OCI-LY7 (cell line): ENCODE data around the gene WDR83. TPM values are rescaled to one million over a fixed set of nuclear protein-coding genes. Genes with fewer than 3 reads are reported as not detected.

Source experiments
- BruUV-seq: library from RNA; stranded (reverse); fragments of 400-500 nt; replicated peaks from 2 replicates; lab custom pipeline; 2021; lab: Mats Ljungman, UMichigan
- CTCF ChIA-PET: fragments of 300-600 bp; sonication (Branson Sonifier 250); formaldehyde crosslinking; loops from one replicate; lab custom pipeline; 2022; ENCODE audit warnings: antibody characterized with exemption; ENCODE audit not compliant: unreplicated experiment; lab: Charles Lee
- POLR2A ChIA-PET: fragments of 300-600 bp; sonication (Branson Sonifier 250); formaldehyde crosslinking; loops from one replicate; lab custom pipeline; 2022; ENCODE audit warnings: antibody characterized with exemption; lab: Charles Lee
- DNase-seq: peaks from one replicate; pipeline ENCODE4 v3.0.0-alpha.2; 2015; ENCODE audit warnings: low spot score
- H2AFZ ChIP-seq: fragments of 200-600 bp; sonication (generic), shearing (Covaris generic); 2 replicates; pipeline ENCODE4 v1.6.1; 2014; ENCODE audit warnings: mild to moderate bottlenecking, antibody characterized with exemption, low read length, moderate library complexity
- H3K27ac ChIP-seq: fragments of 200-600 bp; sonication (generic); 2 replicates; pipeline ENCODE4 v1.5.1; 2014; ENCODE audit warnings: mixed run types, low read depth, mild to moderate bottlenecking, moderate library complexity, low read length, inconsistent platforms; ENCODE audit not compliant: poor library complexity, severe bottlenecking
- H3K36me3 ChIP-seq: fragments of 200-600 bp; sonication (generic); 2 replicates; pipeline ENCODE4 v1.6.1; 2014; ENCODE audit warnings: mild to moderate bottlenecking, antibody characterized with exemption, low read length, moderate library complexity, mixed read lengths; ENCODE audit not compliant: insufficient read depth
- H3K4me1 ChIP-seq: fragments of 200-600 bp; sonication (generic); 2 replicates; pipeline ENCODE4 v1.5.1; 2014; ENCODE audit warnings: mild to moderate bottlenecking, low read length; ENCODE audit not compliant: insufficient read depth, poor library complexity, severe bottlenecking
- H3K4me2 ChIP-seq: fragments of 200-600 bp; sonication (generic); 2 replicates; pipeline ENCODE4 v1.6.1; 2014; ENCODE audit warnings: mild to moderate bottlenecking, low read length
- H3K4me3 ChIP-seq: fragments of 200-600 bp; sonication (generic); 2 replicates; pipeline ENCODE4 v1.5.1; 2014; ENCODE audit warnings: mild to moderate bottlenecking, low read depth, low read length; ENCODE audit not compliant: poor library complexity, severe bottlenecking
- H3K79me2 ChIP-seq: fragments of 200-600 bp; sonication (generic); 2 replicates; pipeline ENCODE4 v1.6.1; 2016; ENCODE audit warnings: low read depth, mild to moderate bottlenecking, low read length, moderate library complexity, mixed read lengths; ENCODE audit not compliant: insufficient read depth
- H3K9me2 ChIP-seq: fragments of 200-600 bp; sonication (generic); 2 replicates; pipeline ENCODE4 v1.6.1; 2016; ENCODE audit warnings: mild to moderate bottlenecking, low read length, mixed read lengths; ENCODE audit not compliant: insufficient read depth
- H3K9me3 ChIP-seq: fragments of 200-600 bp; sonication (generic); 2 replicates; pipeline ENCODE4 v1.6.1; 2014; ENCODE audit warnings: mild to moderate bottlenecking, mixed run types, low read length, mixed read lengths
- H4K20me1 ChIP-seq: fragments of 200-600 bp; sonication (generic); 2 replicates; pipeline ENCODE4 v1.6.1; 2014; ENCODE audit warnings: mild to moderate bottlenecking, antibody characterized with exemption, low read length, moderate library complexity, mixed read lengths; ENCODE audit not compliant: insufficient read depth
- EZH2phosphoT487 ChIP-seq: fragments of 200-600 bp; sonication (generic); IDR thresholded peaks from 2 replicates; pipeline ENCODE4 v1.6.1; 2018; ENCODE audit warnings: low read depth, borderline replicate concordance, mild to moderate bottlenecking, mixed run types, antibody characterized with exemption, low read length, moderate library complexity, mixed read lengths
- intact Hi-C: fragments of 100-400 bp; cut with micrococcal nuclease; formaldehyde crosslinking; loops from one replicate; pipeline ENCODE4 v1.10.0; 2022; ENCODE audit not compliant: unreplicated experiment
- total RNA-seq, 2 experiments: library from RNA; depleted of rRNA in 1 of 2; stranded (reverse); fragments of >200 nt in 1 of 2; shearing (Covaris generic) in 1 of 2; gene quantifications; 2 replicates each; pipeline ENCODE4 v1.2.3, GENCODE V29; 2014 to 2022
- TF ChIP-seq, protein P1 (sequence below): fragments of 200-600 bp; sonication (generic); conservative IDR thresholded peaks from 2 replicates; pipeline ENCODE4 v1.5.1; 2014; ENCODE audit warnings: mild to moderate bottlenecking, antibody characterized with exemption, low read length, moderate library complexity, mixed read lengths

The WDR83 gene
- total RNA-seq, 2 experiments from 2014 or later: 15.9 to 17.0 TPM

DNA sequence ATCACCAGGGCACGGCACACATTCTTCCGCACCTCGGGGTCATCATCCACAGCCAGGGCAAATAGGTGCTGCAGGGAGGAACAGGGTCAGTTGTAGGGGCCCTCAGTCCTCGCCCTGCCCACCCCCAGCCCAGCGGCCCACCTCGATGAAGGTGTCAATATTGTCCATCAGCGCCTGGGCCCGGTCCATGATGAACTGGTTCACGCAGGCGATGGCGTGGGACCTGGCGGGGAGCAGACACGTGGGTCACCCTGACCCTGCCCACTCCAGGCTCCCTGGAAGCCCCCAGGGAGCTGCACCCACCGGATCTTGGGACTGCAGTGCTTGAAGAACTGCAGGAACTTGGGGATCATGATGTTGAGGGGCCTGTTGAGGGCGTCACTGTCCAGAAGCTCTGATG is 48.5 kb downstream of the WDR83 start:
- H2AFZ ChIP-seq: no peak overlapping the region
- intact Hi-C loops: no loop called here
- H3K4me1 ChIP-seq: no peaks in the 10 kb centered on the region
- H3K4me2 ChIP-seq: no peak overlapping the region
- H3K9me3 ChIP-seq: no peaks in the 10 kb centered on the region
- H4K20me1 ChIP-seq: peaks cover 7% of the 10 kb centered on the region; the same call in 1 of the 2 replicates
- H3K9me2 ChIP-seq: no peaks in the 10 kb centered on the region
- ChIA-PET CTCF (no interaction called here), POLR2A (no interaction called here)
- H3K27ac ChIP-seq: no peak overlapping the region
- H3K4me3 ChIP-seq: no peak overlapping the region
- H3K79me2 ChIP-seq: peaks cover 36% of the 10 kb centered on the region
- no peak for DNase-seq
- TF ChIP-seq EZH2phosphoT487: no peak
- TF ChIP-seq, protein P1, sequence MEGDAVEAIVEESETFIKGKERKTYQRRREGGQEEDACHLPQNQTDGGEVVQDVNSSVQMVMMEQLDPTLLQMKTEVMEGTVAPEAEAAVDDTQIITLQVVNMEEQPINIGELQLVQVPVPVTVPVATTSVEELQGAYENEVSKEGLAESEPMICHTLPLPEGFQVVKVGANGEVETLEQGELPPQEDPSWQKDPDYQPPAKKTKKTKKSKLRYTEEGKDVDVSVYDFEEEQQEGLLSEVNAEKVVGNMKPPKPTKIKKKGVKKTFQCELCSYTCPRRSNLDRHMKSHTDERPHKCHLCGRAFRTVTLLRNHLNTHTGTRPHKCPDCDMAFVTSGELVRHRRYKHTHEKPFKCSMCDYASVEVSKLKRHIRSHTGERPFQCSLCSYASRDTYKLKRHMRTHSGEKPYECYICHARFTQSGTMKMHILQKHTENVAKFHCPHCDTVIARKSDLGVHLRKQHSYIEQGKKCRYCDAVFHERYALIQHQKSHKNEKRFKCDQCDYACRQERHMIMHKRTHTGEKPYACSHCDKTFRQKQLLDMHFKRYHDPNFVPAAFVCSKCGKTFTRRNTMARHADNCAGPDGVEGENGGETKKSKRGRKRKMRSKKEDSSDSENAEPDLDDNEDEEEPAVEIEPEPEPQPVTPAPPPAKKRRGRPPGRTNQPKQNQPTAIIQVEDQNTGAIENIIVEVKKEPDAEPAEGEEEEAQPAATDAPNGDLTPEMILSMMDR: no peak
- peaks cover 95% of the 10 kb centered on the region for H3K36me3 ChIP-seq
- BruUV-seq: no TSS peak

DNA sequence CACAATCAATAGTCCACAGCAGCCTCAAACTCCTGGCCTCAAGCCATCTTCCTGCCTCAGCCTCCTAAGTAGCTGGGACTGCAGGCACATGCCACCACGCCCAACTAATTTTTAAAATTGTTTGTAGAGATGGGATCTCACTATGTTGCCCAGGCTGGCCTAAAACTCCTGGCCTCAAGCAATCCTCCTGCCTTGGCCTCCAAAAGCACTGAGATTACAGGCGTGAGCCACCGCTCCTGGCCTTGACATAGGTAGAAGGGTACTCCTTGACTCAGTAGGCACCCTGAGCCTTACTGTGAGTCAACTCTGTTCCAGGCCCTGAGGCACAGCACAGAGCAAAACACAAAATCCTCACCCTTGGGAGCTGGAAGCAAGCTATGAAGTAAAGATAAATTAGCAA is 49.3 kb downstream of the WDR83 start:
- Histone ChIP-seq H4K20me1 (peaks cover 7% of the 10 kb centered on the region; the same call in 1 of the 2 replicates), H3K4me3 (no peak overlapping the region), H3K9me2 (no peaks in the 10 kb centered on the region), H3K9me3 (no peaks in the 10 kb centered on the region), H3K27ac (no peak overlapping the region), H3K36me3 (peaks cover 95% of the 10 kb centered on the region), H3K4me1 (no peaks in the 10 kb centered on the region), H3K4me2 (no peak overlapping the region), H3K79me2 (peaks cover 44% of the 10 kb centered on the region), H2AFZ (no peak overlapping the region)
- no TSS peak for BruUV-seq
- POLR2A ChIA-PET: interaction anchor here (0.6 kb wide), 1 partner anchor 118 kb away, joined by 3 read pairs; the partner anchor contains the start of gene RTBDN
- CTCF ChIA-PET: no interaction called here
- TF ChIP-seq, protein P1: no peak
- no peak for TF ChIP-seq EZH2phosphoT487
- DNase-seq: no peak
- intact Hi-C loops: loop anchor here (2.0 kb wide), 1 partner anchor 41 kb away; no protein-coding TSS in a partner anchor

DNA sequence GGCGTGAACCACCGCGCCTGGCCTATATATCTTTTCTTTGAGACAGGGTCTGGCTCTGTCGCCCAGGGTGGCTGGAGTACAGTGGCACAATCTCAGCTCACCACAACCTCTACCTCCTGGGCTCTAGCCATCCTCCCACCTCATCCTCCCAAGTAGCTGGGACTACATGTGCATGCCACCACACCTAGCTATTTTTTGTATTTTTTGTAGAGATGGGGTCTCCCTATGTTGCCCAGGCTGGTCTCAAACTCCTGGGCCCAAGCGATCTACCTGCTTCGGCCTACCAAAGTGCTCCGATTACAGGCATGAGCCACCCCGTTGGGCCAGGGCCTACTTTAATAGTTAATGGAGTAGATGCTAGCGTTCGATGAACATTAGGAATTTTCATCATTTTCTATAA is 53.7 kb downstream of the WDR83 start:
- DNase-seq: no peak
- H3K79me2 ChIP-seq: peaks cover 72% of the 10 kb centered on the region
- no peaks in the 10 kb centered on the region for H3K9me3 ChIP-seq
- H3K36me3 ChIP-seq: peaks cover 68% of the 10 kb centered on the region
- no peaks in the 10 kb centered on the region for H3K9me2 ChIP-seq
- H4K20me1 ChIP-seq: peaks cover 13% of the 10 kb centered on the region; the same call in 1 of the 2 replicates
- BruUV-seq: no TSS peak
- TF ChIP-seq EZH2phosphoT487: no peak
- TF ChIP-seq, protein P1: no peak
- H3K4me1 ChIP-seq: peaks cover 12% of the 10 kb centered on the region
- CTCF ChIA-PET: interaction anchor here (0.6 kb wide), 1 partner anchor 14 kb away, joined by 3 read pairs; no protein-coding TSS in a partner anchor
- no peak overlapping the region for H3K27ac ChIP-seq
- peak overlapping the region; percentile 97 for H3K4me2 ChIP-seq
- POLR2A ChIA-PET: interaction anchor here (0.6 to 1.1 kb wide), 2 partner anchors 13 to 33 kb away, joined by 3 read pairs; no protein-coding TSS in a partner anchor
- peak overlapping the region; percentile 82 for H3K4me3 ChIP-seq
- intact Hi-C loops: loop anchor here (5.0 kb wide), 1 partner anchor 72 kb away; the partner anchor contains the start of gene JUNB
- H2AFZ ChIP-seq: no peak overlapping the region
